ENCODE measurements around the gene WNK4. TPM values are rescaled to one million over a fixed set of nuclear protein-coding genes. Genes with fewer than 3 reads are reported as not detected.

Gene WNK4
- total RNA-seq, 1 experiment from 2014 or later = 1.5 TPM

DNA sequence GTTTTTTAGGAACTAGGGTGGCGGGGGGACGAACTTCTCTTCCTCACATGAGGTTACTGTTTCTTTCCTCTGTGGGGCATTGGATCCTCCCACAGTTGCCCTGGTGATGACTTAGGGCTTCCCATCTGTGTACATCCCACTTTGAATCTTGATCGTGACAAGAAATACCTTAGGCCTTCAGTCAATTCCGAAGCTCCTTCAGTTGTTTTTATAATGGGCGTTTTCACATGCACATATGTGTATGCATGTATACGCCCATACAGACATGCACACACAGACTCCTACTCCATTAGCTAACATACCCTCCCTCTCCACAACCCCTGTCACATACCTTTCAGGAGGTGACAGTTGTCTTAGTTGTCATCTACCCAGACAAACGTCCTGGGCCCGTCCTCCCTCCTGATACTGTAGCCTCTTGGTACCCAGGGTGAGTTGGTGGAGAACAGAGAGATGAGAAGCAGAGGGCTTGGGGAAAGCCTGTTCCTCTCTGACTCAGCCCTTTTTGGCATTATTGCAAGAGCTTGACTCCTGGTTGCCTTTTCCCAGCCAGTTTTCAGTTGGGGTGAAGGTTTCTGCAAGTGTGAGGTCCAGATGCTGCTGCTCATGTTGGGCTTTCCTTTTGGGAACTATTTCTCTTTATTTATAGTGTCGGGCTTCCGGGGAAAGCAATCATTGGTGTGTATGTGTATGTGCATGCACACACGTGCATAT, 61.7 kb downstream of the WNK4 start:
- Mint-ChIP-seq H3K27ac (no peak overlapping the region), H3K27me3 (ENCODE audit: low read depth) (no peaks in the 10 kb centered on the region), H3K36me3 (peaks cover 71% of the 10 kb centered on the region), H3K4me3 (no peak overlapping the region), H3K9me3 (no peaks in the 10 kb centered on the region), H3K4me1 (no peaks in the 10 kb centered on the region)
- ATAC-seq = no peak
- POLR2A ChIA-PET = no interaction called here
- CTCF ChIA-PET = interaction anchor here (1.0 to 4.5 kb wide), 9 partner anchors 18 to 97 kb away, joined by 3 to 52 read pairs (median 6); partner anchors contain the start of genes BECN1 and WNK4
- TF ChIP-seq IRF1 (CRISPR knock-in tag; IDR thresholded peaks at IDR 0.05) (no peak), GTF2I (CRISPR knock-in tag; conservative IDR thresholded peaks at IDR 0.05) (no peak), ZNF121 (CRISPR knock-in tag; IDR thresholded peaks at IDR 0.05) (no peak), AR (CRISPR knock-in tag; IDR thresholded peaks at IDR 0.05) (no peak), JUN (CRISPR knock-in tag; IDR thresholded peaks at IDR 0.05) (no peak), AFF4 (CRISPR knock-in tag; IDR thresholded peaks at IDR 0.05; ENCODE audit: borderline replicate concordance) (no peak), TP53 (CRISPR knock-in tag; IDR thresholded peaks at IDR 0.05) (no peak), FOXJ3 (CRISPR knock-in tag; IDR thresholded peaks at IDR 0.05; ENCODE audit: borderline replicate concordance) (no peak), TEAD1 (CRISPR knock-in tag; IDR thresholded peaks at IDR 0.05) (no peak), E2F5 (CRISPR knock-in tag; IDR thresholded peaks at IDR 0.05) (no peak), CREM (CRISPR knock-in tag; IDR thresholded peaks at IDR 0.05) (no peak)
- TF ChIP-seq, protein P1, sequence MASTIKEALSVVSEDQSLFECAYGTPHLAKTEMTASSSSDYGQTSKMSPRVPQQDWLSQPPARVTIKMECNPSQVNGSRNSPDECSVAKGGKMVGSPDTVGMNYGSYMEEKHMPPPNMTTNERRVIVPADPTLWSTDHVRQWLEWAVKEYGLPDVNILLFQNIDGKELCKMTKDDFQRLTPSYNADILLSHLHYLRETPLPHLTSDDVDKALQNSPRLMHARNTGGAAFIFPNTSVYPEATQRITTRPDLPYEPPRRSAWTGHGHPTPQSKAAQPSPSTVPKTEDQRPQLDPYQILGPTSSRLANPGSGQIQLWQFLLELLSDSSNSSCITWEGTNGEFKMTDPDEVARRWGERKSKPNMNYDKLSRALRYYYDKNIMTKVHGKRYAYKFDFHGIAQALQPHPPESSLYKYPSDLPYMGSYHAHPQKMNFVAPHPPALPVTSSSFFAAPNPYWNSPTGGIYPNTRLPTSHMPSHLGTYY (CRISPR knock-in tag; IDR thresholded peaks at IDR 0.05) = no peak
- no peak for DNase-seq (ENCODE audit: low spot score)

DNA sequence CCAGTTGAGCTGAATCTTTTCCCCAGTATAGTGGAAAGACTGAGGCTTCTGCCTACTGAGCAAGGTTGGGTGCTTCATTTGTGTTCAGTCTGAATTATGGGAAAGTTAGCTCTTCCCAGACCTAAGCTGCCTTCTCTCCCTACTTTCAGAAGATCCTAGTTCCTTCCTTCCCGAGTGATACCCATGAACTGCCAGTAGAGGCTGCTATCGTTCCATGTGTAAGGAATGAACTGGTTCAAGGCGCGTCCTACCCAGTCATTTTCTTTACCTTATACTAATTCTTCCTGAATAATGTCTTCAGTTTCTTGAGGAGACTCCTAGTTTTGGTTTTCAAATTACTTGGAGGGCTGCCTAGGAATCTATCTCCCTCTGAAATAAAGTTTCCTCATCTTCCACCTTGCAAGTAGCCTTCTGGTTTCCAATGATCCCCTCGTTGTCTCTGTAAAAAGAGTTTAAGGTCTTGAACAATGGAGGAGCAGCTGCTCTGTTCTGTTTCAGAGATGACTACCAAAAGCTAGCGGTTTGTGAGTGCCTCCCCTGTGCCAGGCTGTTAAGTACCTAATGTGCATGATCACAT, 63.0 kb downstream of the WNK4 start:
- no peak for TF ChIP-seq PRDM15 (CRISPR knock-in tag; IDR thresholded peaks at IDR 0.05)
- TF ChIP-seq, protein P2, sequence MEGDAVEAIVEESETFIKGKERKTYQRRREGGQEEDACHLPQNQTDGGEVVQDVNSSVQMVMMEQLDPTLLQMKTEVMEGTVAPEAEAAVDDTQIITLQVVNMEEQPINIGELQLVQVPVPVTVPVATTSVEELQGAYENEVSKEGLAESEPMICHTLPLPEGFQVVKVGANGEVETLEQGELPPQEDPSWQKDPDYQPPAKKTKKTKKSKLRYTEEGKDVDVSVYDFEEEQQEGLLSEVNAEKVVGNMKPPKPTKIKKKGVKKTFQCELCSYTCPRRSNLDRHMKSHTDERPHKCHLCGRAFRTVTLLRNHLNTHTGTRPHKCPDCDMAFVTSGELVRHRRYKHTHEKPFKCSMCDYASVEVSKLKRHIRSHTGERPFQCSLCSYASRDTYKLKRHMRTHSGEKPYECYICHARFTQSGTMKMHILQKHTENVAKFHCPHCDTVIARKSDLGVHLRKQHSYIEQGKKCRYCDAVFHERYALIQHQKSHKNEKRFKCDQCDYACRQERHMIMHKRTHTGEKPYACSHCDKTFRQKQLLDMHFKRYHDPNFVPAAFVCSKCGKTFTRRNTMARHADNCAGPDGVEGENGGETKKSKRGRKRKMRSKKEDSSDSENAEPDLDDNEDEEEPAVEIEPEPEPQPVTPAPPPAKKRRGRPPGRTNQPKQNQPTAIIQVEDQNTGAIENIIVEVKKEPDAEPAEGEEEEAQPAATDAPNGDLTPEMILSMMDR (IDR thresholded peaks at IDR 0.05) = peak; percentile 67
- no peak for TF ChIP-seq SMAD3 (CRISPR knock-in tag; IDR thresholded peaks at IDR 0.05; ENCODE audit: borderline replicate concordance)
- peak; percentile 46 for DNase-seq (ENCODE audit: low spot score)
- H3K36me3 Mint-ChIP-seq = peaks cover 62% of the 10 kb centered on the region
- ATAC-seq = peak; percentile 74
- POLR2A ChIA-PET = no interaction called here
- no peaks in the 10 kb centered on the region for H3K4me1 Mint-ChIP-seq
- H3K27me3 Mint-ChIP-seq (ENCODE audit: low read depth) = no peaks in the 10 kb centered on the region
- H3K27ac Mint-ChIP-seq = no peak overlapping the region
- CTCF ChIA-PET = interaction anchor here (0.6 to 4.5 kb wide), 30 partner anchors 8 to 265 kb away, joined by 3 to 52 read pairs (median 4); partner anchors contain the start of genes BECN1, PSME3, RPL27 and WNK4
- no peaks in the 10 kb centered on the region for H3K9me3 Mint-ChIP-seq
- no peak overlapping the region for H3K4me3 Mint-ChIP-seq
